Karpas-422 (cell line): ENCODE measurements around the gene ABHD2. TPM values are rescaled to one million over a fixed set of nuclear protein-coding genes. Genes with fewer than 3 reads are reported as not detected.

ENCODE experiments used
- DNase-seq: peaks from one replicate; pipeline ENCODE4 v3.0.0-alpha.2; 2015
- H2AFZ ChIP-seq: fragments of 200-600 bp; sonication (generic); 2 replicates; pipeline ENCODE4 v1.6.1; 2014; ENCODE audit warnings: antibody characterized with exemption, low read length, mixed read lengths
- H3K27ac ChIP-seq: fragments of 200-600 bp; sonication (generic); 2 replicates; pipeline ENCODE4 v1.5.1; 2014; ENCODE audit warnings: mild to moderate bottlenecking, low read length, moderate library complexity
- H3K27me3 ChIP-seq: fragments of 200-600 bp; sonication (generic); 2 replicates; pipeline ENCODE4 v1.6.1; 2014; ENCODE audit warnings: low read length, mixed read lengths
- H3K36me3 ChIP-seq: fragments of 200-600 bp; sonication (generic); 2 replicates; pipeline ENCODE4 v1.6.1; 2014; ENCODE audit warnings: low read length, mixed read lengths; ENCODE audit not compliant: insufficient read depth
- H3K4me1 ChIP-seq: fragments of 200-600 bp; sonication (generic); 2 replicates; pipeline ENCODE4 v1.6.1; 2014; ENCODE audit warnings: mild to moderate bottlenecking, low read length, mixed read lengths
- H3K4me2 ChIP-seq: fragments of 200-600 bp; sonication (generic); 2 replicates; pipeline ENCODE4 v1.6.1; 2014; ENCODE audit warnings: low read length, low read depth, mild to moderate bottlenecking; ENCODE audit not compliant: poor library complexity, severe bottlenecking
- H3K4me3 ChIP-seq: fragments of 200-600 bp; sonication (generic); 2 replicates; pipeline ENCODE4 v1.5.1; 2014; ENCODE audit warnings: mild to moderate bottlenecking, antibody characterized with exemption, low read length, mixed read lengths
- H3K79me2 ChIP-seq: fragments of 200-600 bp; sonication (generic); 2 replicates; pipeline ENCODE4 v1.6.1; 2014; ENCODE audit warnings: mild to moderate bottlenecking, low read length, mixed read lengths
- H3K9ac ChIP-seq: fragments of 200-600 bp; sonication (generic); 2 replicates; pipeline ENCODE4 v1.6.0; 2014; ENCODE audit warnings: low read length
- H3K9me2 ChIP-seq: fragments of 200-600 bp; sonication (generic), shearing (Covaris generic); replicated peaks from 2 replicates; pipeline ENCODE4 v1.6.0; 2014; ENCODE audit warnings: mild to moderate bottlenecking, low read length, moderate library complexity; ENCODE audit not compliant: insufficient read depth
- H3K9me3 ChIP-seq: fragments of 300-700, 200-600 bp; sonication (generic); 2 replicates; pipeline ENCODE4 v1.6.1; 2014; ENCODE audit warnings: low read length, mixed read lengths
- H4K20me1 ChIP-seq: fragments of 200-600 bp; sonication (generic); 2 replicates; pipeline ENCODE4 v1.6.1; 2014; ENCODE audit warnings: mild to moderate bottlenecking, antibody characterized with exemption, low read length, low read depth; ENCODE audit not compliant: insufficient read depth
- total RNA-seq: library from RNA; depleted of rRNA; stranded (reverse); fragments of >200 nt; shearing (Covaris generic); gene quantifications from 2 replicates; pipeline ENCODE4 v1.2.3, GENCODE V29; 2014; ENCODE audit warnings: low replicate concordance

Gene ABHD2
- total RNA-seq, 1 experiment from 2014 or later: 43.6 TPM

GRCh38 chr15:89106200-89106599 lies 17.9 kb downstream of the ABHD2 start:
- no peak for DNase-seq
- peaks cover 55% of the 10 kb centered on the region for H3K79me2 ChIP-seq
- H3K9me2 ChIP-seq: no peaks in the 10 kb centered on the region
- H4K20me1 ChIP-seq: no peaks in the 10 kb centered on the region
- H3K9me3 ChIP-seq: no peaks in the 10 kb centered on the region
- H3K27ac ChIP-seq: no peak overlapping the region
- peaks cover 5% of the 10 kb centered on the region for H3K4me1 ChIP-seq
- H3K36me3 ChIP-seq: no peaks in the 10 kb centered on the region
- H3K4me3 ChIP-seq: no peak overlapping the region
- H2AFZ ChIP-seq: no peak overlapping the region
- H3K4me2 ChIP-seq: no peak overlapping the region
- H3K27me3 ChIP-seq: no peaks in the 10 kb centered on the region
- H3K9ac ChIP-seq: no peak overlapping the region

- Histone ChIP-seq H3K4me3 (no peak overlapping the region), H3K4me2 (no peak overlapping the region), H4K20me1 (no peaks in the 10 kb centered on the region), H3K4me1 (peaks cover 15% of the 10 kb centered on the region), H3K9me3 (no peaks in the 10 kb centered on the region), H3K27me3 (no peaks in the 10 kb centered on the region), H3K9ac (no peak overlapping the region), H3K9me2 (no peaks in the 10 kb centered on the region), H3K79me2 (peaks cover 55% of the 10 kb centered on the region), H2AFZ (no peak overlapping the region), H3K27ac (no peak overlapping the region), H3K36me3 (no peaks in the 10 kb centered on the region)
- DNase-seq: no peak
Measured at GRCh38 chr15:89107984-89108383, 19.7 kb downstream of the ABHD2 start.

- no peak overlapping the region for H3K4me3 ChIP-seq
- H3K9ac ChIP-seq: no peak overlapping the region
- H2AFZ ChIP-seq: no peak overlapping the region
- H3K9me2 ChIP-seq: no peaks in the 10 kb centered on the region
- H3K9me3 ChIP-seq: no peaks in the 10 kb centered on the region
- H4K20me1 ChIP-seq: no peaks in the 10 kb centered on the region
- peaks cover 17% of the 10 kb centered on the region for H3K4me1 ChIP-seq
- no peaks in the 10 kb centered on the region for H3K36me3 ChIP-seq
- no peak for DNase-seq
- no peak overlapping the region for H3K4me2 ChIP-seq
- H3K79me2 ChIP-seq: peaks cover 58% of the 10 kb centered on the region
- H3K27me3 ChIP-seq: no peaks in the 10 kb centered on the region
- no peak overlapping the region for H3K27ac ChIP-seq
Measured at GRCh38 chr15:89108835-89109234, 20.6 kb downstream of the ABHD2 start.

DNA sequence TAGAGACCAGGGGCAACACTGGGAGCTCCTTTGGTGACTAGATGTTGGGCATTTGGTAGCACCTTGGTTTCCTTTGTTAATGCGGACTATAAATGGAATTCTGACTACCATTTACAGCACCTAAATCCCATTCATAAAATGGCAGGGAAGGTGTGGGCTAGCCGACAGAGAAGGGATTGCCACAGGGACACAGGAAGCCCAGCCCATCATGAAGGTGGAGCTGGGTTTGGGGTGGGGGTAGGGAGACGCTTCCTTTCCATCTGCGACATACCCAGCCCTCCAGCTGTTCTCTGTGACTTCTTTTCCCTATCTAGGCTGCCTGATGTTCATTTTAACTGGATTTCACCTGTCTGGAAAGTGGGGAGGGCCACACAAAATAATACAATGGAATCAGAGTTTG lies 21.0 kb downstream of the ABHD2 start:
- Histone ChIP-seq H3K4me3 (no peak overlapping the region), H2AFZ (no peak overlapping the region), H3K4me2 (no peak overlapping the region), H3K79me2 (peaks cover 58% of the 10 kb centered on the region), H3K9ac (no peak overlapping the region), H3K36me3 (no peaks in the 10 kb centered on the region), H3K27me3 (no peaks in the 10 kb centered on the region), H3K9me2 (no peaks in the 10 kb centered on the region), H3K9me3 (no peaks in the 10 kb centered on the region), H4K20me1 (no peaks in the 10 kb centered on the region), H3K27ac (no peak overlapping the region), H3K4me1 (peaks cover 17% of the 10 kb centered on the region)
- no peak for DNase-seq

DNA sequence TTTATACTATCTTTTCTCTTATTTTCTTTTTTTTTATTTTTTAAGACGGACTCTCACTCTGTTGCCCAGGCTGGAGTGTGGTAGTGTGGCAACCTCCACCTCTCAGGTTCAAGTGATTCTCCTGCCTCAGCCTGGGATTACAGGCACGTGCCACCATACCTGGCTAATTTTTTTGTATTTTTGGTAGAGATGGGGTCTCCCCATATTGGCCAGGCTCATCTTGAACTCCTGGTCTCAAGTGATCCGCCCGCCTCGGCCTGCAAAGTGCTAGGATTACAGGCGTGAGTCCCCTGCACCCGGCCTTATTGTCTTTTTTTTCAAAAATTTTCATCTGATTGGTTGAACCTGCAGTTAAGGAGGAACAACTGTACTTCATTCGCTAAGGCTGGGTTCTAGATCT lies 21.8 kb downstream of the ABHD2 start:
- Histone ChIP-seq H3K4me1 (peaks cover 17% of the 10 kb centered on the region), H3K9me3 (no peaks in the 10 kb centered on the region), H2AFZ (no peak overlapping the region), H3K27ac (no peak overlapping the region), H3K27me3 (no peaks in the 10 kb centered on the region), H3K36me3 (no peaks in the 10 kb centered on the region), H3K79me2 (peaks cover 54% of the 10 kb centered on the region), H3K9me2 (no peaks in the 10 kb centered on the region), H4K20me1 (no peaks in the 10 kb centered on the region), H3K4me2 (no peak overlapping the region), H3K4me3 (no peak overlapping the region), H3K9ac (no peak overlapping the region)
- no peak for DNase-seq

DNA sequence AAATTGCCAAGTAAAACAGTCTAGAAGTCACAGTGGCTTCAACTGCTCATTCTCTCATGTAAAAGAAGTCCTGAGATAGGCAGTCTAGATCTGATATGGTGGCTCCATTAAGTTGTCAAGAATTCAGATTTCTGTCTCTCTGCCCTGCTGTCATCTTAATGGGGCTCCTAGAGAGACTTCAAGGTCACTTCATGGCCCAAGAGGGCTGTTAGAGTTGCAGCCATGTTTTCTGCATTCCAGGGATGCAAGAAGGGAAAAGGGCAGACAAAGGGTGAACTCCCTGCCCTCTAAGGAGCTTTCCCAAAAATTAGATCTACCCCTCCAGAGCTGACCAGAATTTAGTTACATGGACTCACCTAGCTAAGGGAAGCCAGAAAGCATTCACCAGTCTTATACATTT lies 23.1 kb downstream of the ABHD2 start:
- Histone ChIP-seq H3K9me2 (no peaks in the 10 kb centered on the region), H3K9me3 (no peaks in the 10 kb centered on the region), H3K4me2 (no peak overlapping the region), H3K4me3 (no peak overlapping the region), H3K36me3 (no peaks in the 10 kb centered on the region), H3K27ac (no peak overlapping the region), H3K79me2 (peaks cover 47% of the 10 kb centered on the region), H3K27me3 (no peaks in the 10 kb centered on the region), H4K20me1 (no peaks in the 10 kb centered on the region), H2AFZ (no peak overlapping the region), H3K4me1 (peaks cover 17% of the 10 kb centered on the region), H3K9ac (no peak overlapping the region)
- DNase-seq: no peak

DNA sequence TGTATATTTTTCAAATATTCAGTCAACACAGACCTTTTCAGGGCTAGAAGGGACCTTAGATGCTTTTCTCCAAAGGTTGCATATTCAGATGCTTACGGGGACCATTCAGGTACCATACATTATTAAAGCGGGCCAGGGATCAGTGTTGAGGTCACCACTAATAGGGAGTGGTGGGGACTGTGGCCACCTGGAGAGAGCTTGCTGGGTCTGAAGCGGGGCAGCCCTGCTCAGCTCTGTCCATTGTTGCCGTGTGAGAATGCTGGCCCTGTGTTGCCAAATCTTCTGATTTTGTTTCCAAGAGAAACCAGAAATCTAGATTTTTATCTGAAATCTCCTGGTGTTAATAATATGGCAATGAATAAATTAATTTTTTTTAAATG lies 23.7 kb downstream of the ABHD2 start:
- Histone ChIP-seq H3K27me3 (no peaks in the 10 kb centered on the region), H3K9me3 (no peaks in the 10 kb centered on the region), H3K36me3 (no peaks in the 10 kb centered on the region), H3K9ac (no peak overlapping the region), H3K79me2 (peaks cover 41% of the 10 kb centered on the region), H3K4me2 (no peak overlapping the region), H3K27ac (no peak overlapping the region), H4K20me1 (no peaks in the 10 kb centered on the region), H3K4me1 (peaks cover 17% of the 10 kb centered on the region), H2AFZ (no peak overlapping the region), H3K9me2 (no peaks in the 10 kb centered on the region), H3K4me3 (no peak overlapping the region)
- no peak for DNase-seq

DNA sequence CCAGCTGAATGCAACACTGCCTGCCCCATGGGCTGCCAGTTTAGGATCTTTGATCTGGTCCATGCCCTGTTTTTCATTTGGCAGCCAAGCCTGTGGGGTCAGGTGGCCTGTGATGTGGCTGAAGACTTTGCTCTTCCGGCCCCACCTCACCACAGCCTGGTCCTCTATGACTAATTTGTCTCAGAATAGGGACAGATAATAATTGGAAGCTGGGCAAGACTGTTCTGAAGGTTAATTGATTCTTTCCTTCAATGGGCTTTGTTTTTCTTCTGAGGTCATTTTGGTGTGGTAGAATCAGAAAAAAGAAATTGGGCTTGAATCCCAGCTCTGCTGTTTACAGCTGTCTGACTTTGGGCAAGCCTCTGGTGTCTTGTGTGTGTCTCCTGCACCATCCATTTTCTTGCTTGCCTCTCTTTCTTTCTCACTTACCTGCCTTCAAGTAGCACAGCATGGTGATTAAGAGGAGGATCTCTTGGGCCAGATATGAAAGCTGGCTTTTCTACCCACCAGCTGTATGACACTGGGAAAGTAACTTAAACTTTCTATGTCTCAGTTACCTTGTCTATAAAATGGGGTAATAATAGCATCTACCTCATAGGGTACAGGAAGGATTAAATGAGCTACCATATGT lies 24.2 kb downstream of the ABHD2 start:
- no peak for DNase-seq
- H3K9ac ChIP-seq: 0 out of 2 replicates have a peak overlapping the region, but pooled peaks have one; percentile 8

More for the DNA sequence above, 24.2 kb downstream of the ABHD2 start:
- Histone ChIP-seq H3K27ac (no peak overlapping the region), H4K20me1 (no peaks in the 10 kb centered on the region), H3K4me2 (no peak overlapping the region), H3K36me3 (peaks cover under 1% of the 10 kb centered on the region; the same call in 1 of the 2 replicates), H2AFZ (no peak overlapping the region), H3K27me3 (no peaks in the 10 kb centered on the region), H3K79me2 (peaks cover 40% of the 10 kb centered on the region), H3K9me3 (no peaks in the 10 kb centered on the region), H3K4me1 (peaks cover 17% of the 10 kb centered on the region), H3K4me3 (no peak overlapping the region), H3K9me2 (no peaks in the 10 kb centered on the region)
